H1 (cell line): ENCODE measurements around the gene SMTN. TPM values are rescaled to one million over a fixed set of nuclear protein-coding genes. Genes with fewer than 3 reads are reported as not detected.

Source experiments
- CTCF ChIA-PET: fragments of 300-600 bp; sonication (Branson Sonifier 250); formaldehyde crosslinking; loops from one replicate; lab custom pipeline; 2021; ENCODE audit not compliant: partially characterized antibody; lab: Charles Lee
- POLR2A ChIA-PET: fragments of 300-600 bp; sonication (Branson Sonifier 250); formaldehyde crosslinking; loops from one replicate; lab custom pipeline; 2021; ENCODE audit warnings: inconsistent platforms; ENCODE audit not compliant: partially characterized antibody; lab: Charles Lee
- DNase-seq, 2 experiments: peaks; one replicate each; pipeline versions ENCODE4 v3.0.0 to v3.0.0-alpha.2; 2010 to 2022; ENCODE audit warnings: low spot score in 2 of 2, low read depth in 1 of 2, mixed read lengths in 1 of 2
- FAIRE-seq: peaks from 2 replicates; lab custom pipeline; 2011; peaks lifted over from hg19 to GRCh38; lab: Jason Lieb, UNC
- H2AFZ ChIP-seq: 2 replicates; pipeline ENCODE4 v1.8.1; 2012; ENCODE audit warnings: low read length, inconsistent platforms
- H2AK5ac ChIP-seq: 2 replicates; pipeline ENCODE4 v1.6.1; 2013; ENCODE audit warnings: low read depth, low read length
- H2BK120ac ChIP-seq: replicated peaks from 2 replicates; pipeline ENCODE3; 2013; ENCODE audit warnings: low read depth, low read length, inconsistent platforms
- H2BK12ac ChIP-seq: 2 replicates; pipeline ENCODE4 v1.6.1; 2013; ENCODE audit warnings: low read depth, low read length
- H2BK15ac ChIP-seq: 2 replicates; pipeline ENCODE4 v1.6.1; 2013; ENCODE audit warnings: low read length
- H2BK20ac ChIP-seq: 2 replicates; pipeline ENCODE4 v1.6.1; 2013; ENCODE audit warnings: low read length
- H2BK5ac ChIP-seq: 2 replicates; pipeline ENCODE4 v1.6.1; 2013; ENCODE audit warnings: low read depth, low read length
- H3K14ac ChIP-seq: 2 replicates; pipeline ENCODE4 v1.6.1; 2013; ENCODE audit warnings: inconsistent platforms; ENCODE audit not compliant: insufficient read length
- H3K18ac ChIP-seq: 2 replicates; pipeline ENCODE4 v1.6.1; 2013; ENCODE audit warnings: low read length; ENCODE audit errors: extremely low read depth
- H3K23ac ChIP-seq: 2 replicates; pipeline ENCODE4 v1.6.1; 2013; ENCODE audit warnings: inconsistent platforms; ENCODE audit not compliant: insufficient read length
- H3K23me2 ChIP-seq: 2 replicates; pipeline ENCODE4 v1.6.1; 2013; ENCODE audit warnings: low read depth, low read length
- H3K27ac ChIP-seq: 2 replicates; pipeline ENCODE4 v1.6.1; 2011; ENCODE audit warnings: low read depth, low read length, inconsistent platforms
- H3K27me3 ChIP-seq, 4 experiments: replicated peaks in 1 of 4; 1 replicate in 1 of 4; 2 replicates in 3 of 4; pipeline versions ENCODE4 v1.6.1 to v1.8.1; 2011 to 2013; ENCODE audit warnings: low read length in 3 of 4, mild to moderate bottlenecking in 3 of 4, inconsistent platforms in 2 of 4, mixed read lengths in 2 of 4, moderate library complexity in 1 of 4; ENCODE audit not compliant: control insufficient read depth in 3 of 4, insufficient read depth in 3 of 4; ENCODE audit errors: extremely low read depth in 1 of 4
- H3K36me3 ChIP-seq, 4 experiments: 2 replicates each; pipeline versions ENCODE4 v1.6.1 to v1.8.1; 2011 to 2013; ENCODE audit warnings: mild to moderate bottlenecking in 4 of 4, low read length in 3 of 4, moderate library complexity in 2 of 4, control low read depth in 1 of 4, inconsistent platforms in 1 of 4; ENCODE audit not compliant: insufficient read depth in 4 of 4, control insufficient read depth in 2 of 4
- H3K4ac ChIP-seq: replicated peaks from 2 replicates; pipeline ENCODE3; 2013; ENCODE audit warnings: low read length, low read depth, mixed read lengths, inconsistent platforms; ENCODE audit not compliant: insufficient read length
- H3K4me1 ChIP-seq, 4 experiments: replicated peaks in 1 of 4; 1 replicate in 1 of 4; 2 replicates in 3 of 4; pipeline versions ENCODE4 v1.6.1 to v1.8.1; 2011 to 2013; ENCODE audit warnings: low read length in 3 of 4, inconsistent platforms in 2 of 4, mixed read lengths in 1 of 4; ENCODE audit not compliant: insufficient read depth in 4 of 4, control insufficient read depth in 3 of 4
- H3K4me2 ChIP-seq, 2 experiments: 2 replicates each; pipeline versions ENCODE4 v1.6.1 to v1.8.1; 2011 to 2013; ENCODE audit warnings: low read depth in 2 of 2, low read length in 2 of 2, control low read depth in 1 of 2, inconsistent platforms in 1 of 2, mild to moderate bottlenecking in 1 of 2; ENCODE audit not compliant: insufficient read depth in 1 of 2
- H3K4me3 ChIP-seq, 4 experiments: fragments of 200-600, 300-600 bp in 1 of 4; sonication (generic), shearing (Covaris generic), sonication (Bioruptor Twin) in 1 of 4; 2 replicates each; pipeline versions ENCODE4 v1.5.1 to v1.8.1; 2011 to 2016; ENCODE audit warnings: low read length in 4 of 4, low read depth in 3 of 4, control low read depth in 2 of 4, inconsistent platforms in 2 of 4, mild to moderate bottlenecking in 2 of 4, mixed read lengths in 1 of 4, moderate library complexity in 1 of 4; ENCODE audit not compliant: insufficient read depth in 2 of 4; ENCODE audit errors: extremely low read depth in 1 of 4
- H3K56ac ChIP-seq: replicated peaks from 2 replicates; pipeline ENCODE3; 2013; ENCODE audit warnings: low read depth, mild to moderate bottlenecking, mixed read lengths, low read length, inconsistent platforms; ENCODE audit not compliant: insufficient read length
- H3K79me1 ChIP-seq: 2 replicates; pipeline ENCODE4 v1.6.1; 2013; ENCODE audit warnings: low read depth, low read length, control low read depth
- H3K79me2 ChIP-seq, 2 experiments: 2 replicates each; pipeline versions ENCODE4 v1.6.1 to v1.8.1; 2012 to 2013; ENCODE audit warnings: low read length in 2 of 2, mild to moderate bottlenecking in 2 of 2, inconsistent platforms in 1 of 2; ENCODE audit not compliant: insufficient read depth in 2 of 2, control insufficient read depth in 1 of 2
- H3K9ac ChIP-seq, 4 experiments: replicated peaks in 1 of 4; 1 replicate in 1 of 4; 2 replicates in 3 of 4; pipeline versions ENCODE4 v1.6.1 to v1.8.1; 2011 to 2013; ENCODE audit warnings: low read depth in 3 of 4, low read length in 3 of 4, control low read depth in 2 of 4, mild to moderate bottlenecking in 2 of 4, moderate library complexity in 2 of 4, inconsistent platforms in 1 of 4; ENCODE audit errors: extremely low read depth in 1 of 4
- H3K9me3 ChIP-seq, 2 experiments: 2 replicates each; pipeline versions ENCODE4 v1.6.1 to v1.8.1; 2012 to 2013; ENCODE audit warnings: mild to moderate bottlenecking in 2 of 2, moderate library complexity in 2 of 2, control low read depth in 1 of 2, inconsistent platforms in 1 of 2, low read depth in 1 of 2, low read length in 1 of 2, mixed read lengths in 1 of 2; ENCODE audit not compliant: insufficient read depth in 2 of 2
- H4K20me1 ChIP-seq, 2 experiments: replicated peaks in 1 of 2; 2 replicates each; pipeline versions ENCODE3 to v1.8.1; 2011 to 2013; ENCODE audit warnings: inconsistent platforms in 2 of 2, low read length in 2 of 2, mild to moderate bottlenecking in 1 of 2; ENCODE audit not compliant: insufficient read depth in 2 of 2, control insufficient read depth in 1 of 2
- H4K5ac ChIP-seq: 2 replicates; pipeline ENCODE4 v1.6.1; 2013; ENCODE audit warnings: low read length, low read depth, mixed read lengths, inconsistent platforms; ENCODE audit not compliant: insufficient read length
- H4K8ac ChIP-seq: 2 replicates; pipeline ENCODE4 v1.8.0; 2013; ENCODE audit warnings: mild to moderate bottlenecking, moderate library complexity, low read length, inconsistent platforms; ENCODE audit not compliant: insufficient read depth; ENCODE audit errors: extremely low read depth
- H4K91ac ChIP-seq: replicated peaks from 2 replicates; pipeline ENCODE3; 2013; ENCODE audit warnings: low read length, mixed read lengths, inconsistent platforms; ENCODE audit not compliant: insufficient read length
- CEBPB ChIP-seq: IDR thresholded peaks from 2 replicates; pipeline ENCODE4 v1.6.1; 2012; ENCODE audit warnings: low read depth, low read length
- CREB1 ChIP-seq: IDR thresholded peaks from 2 replicates; pipeline ENCODE4 v1.6.1; 2012; ENCODE audit warnings: inconsistent platforms
- GTF2F1 ChIP-seq: IDR thresholded peaks from 2 replicates; pipeline ENCODE4 v1.6.1; 2012; ENCODE audit warnings: low read depth, low read length, improper control_type of control experiment, borderline replicate concordance
- JUND ChIP-seq: IDR thresholded peaks from 2 replicates; pipeline ENCODE4 v1.6.1; 2011; ENCODE audit warnings: mild to moderate bottlenecking, improper control_type of control experiment, low read length
- KDM5A ChIP-seq: fragments of 200-600 bp; IDR thresholded peaks from 2 replicates; pipeline ENCODE4 v1.7.1; 2012; ENCODE audit warnings: mild to moderate bottlenecking, low read length, inconsistent platforms, mixed read lengths
- SIN3A ChIP-seq, 2 experiments: IDR thresholded peaks in 1 of 2; conservative IDR thresholded peaks in 1 of 2; 2 replicates each; pipeline ENCODE4 v1.6.1; 2011 to 2012; ENCODE audit warnings: low read length in 2 of 2, improper control_type of control experiment in 1 of 2, low read depth in 1 of 2, mild to moderate bottlenecking in 1 of 2
- SP2 ChIP-seq: IDR thresholded peaks from 2 replicates; pipeline ENCODE4 v1.6.1; 2012; ENCODE audit warnings: mild to moderate bottlenecking, low read length, inconsistent platforms
- WGBS, 2 experiments: shearing (Covaris generic) in 1 of 2; methylation state at CpG; one replicate each; pipeline versions ENCODE4 v1.1.6 to v1.1.7; 2013 to 2015; ENCODE audit warnings: low lambda C conversion rate in 2 of 2, mixed read lengths in 2 of 2, inconsistent platforms in 1 of 2, low coverage in 1 of 2, missing lambda C conversion rate in 1 of 2; ENCODE audit not compliant: insufficient replicate concordance in 2 of 2, insufficient coverage in 1 of 2, insufficient read length in 1 of 2; ENCODE audit errors: extremely low coverage in 1 of 2, missing lambda C conversion rate in 1 of 2; 5-methylcytosine and 5-hydroxymethylcytosine counted together
- polyA plus RNA-seq, 7 experiments: library from polyadenylated mRNA; depleted of rRNA in 3 of 7; stranded (reverse) in 5 of 7; unstranded in 2 of 7; fragments of >200 nt in 5 of 7; fragments of 200-250 nt in 2 of 7; gene quantifications; 1 replicate in 5 of 7; 2 replicates in 1 of 7; 4 replicates in 1 of 7; pipeline versions ENCODE4 v1.2.1 to v1.2.3, GENCODE V29; 2011 to 2013; ENCODE audit warnings: missing spikeins in 2 of 7, mixed read lengths in 2 of 7
- total RNA-seq: library from RNA; stranded (reverse); fragmentation: NEBNext Ultra II Directional; extraction: Animal tissue kit (Norgen Biotek cat#: 25700); gene quantifications from 2 replicates; pipeline ENCODE4 v1.2.1, GENCODE V29; 2021
- TF ChIP-seq, protein P1 (sequence below): IDR thresholded peaks from 2 replicates; pipeline ENCODE4 v1.6.1; 2012; ENCODE audit warnings: inconsistent platforms
- TF ChIP-seq, protein P2 (sequence below): IDR thresholded peaks from 2 replicates; pipeline ENCODE4 v1.6.1; 2012; ENCODE audit warnings: low read length, inconsistent platforms

Gene SMTN
- total and polyA plus RNA-seq, 2 of the 8 experiments (the other 6 are each of a cell fraction or from before 2014, with no cell fraction given): 12.3 to 20.8 TPM

DNA sequence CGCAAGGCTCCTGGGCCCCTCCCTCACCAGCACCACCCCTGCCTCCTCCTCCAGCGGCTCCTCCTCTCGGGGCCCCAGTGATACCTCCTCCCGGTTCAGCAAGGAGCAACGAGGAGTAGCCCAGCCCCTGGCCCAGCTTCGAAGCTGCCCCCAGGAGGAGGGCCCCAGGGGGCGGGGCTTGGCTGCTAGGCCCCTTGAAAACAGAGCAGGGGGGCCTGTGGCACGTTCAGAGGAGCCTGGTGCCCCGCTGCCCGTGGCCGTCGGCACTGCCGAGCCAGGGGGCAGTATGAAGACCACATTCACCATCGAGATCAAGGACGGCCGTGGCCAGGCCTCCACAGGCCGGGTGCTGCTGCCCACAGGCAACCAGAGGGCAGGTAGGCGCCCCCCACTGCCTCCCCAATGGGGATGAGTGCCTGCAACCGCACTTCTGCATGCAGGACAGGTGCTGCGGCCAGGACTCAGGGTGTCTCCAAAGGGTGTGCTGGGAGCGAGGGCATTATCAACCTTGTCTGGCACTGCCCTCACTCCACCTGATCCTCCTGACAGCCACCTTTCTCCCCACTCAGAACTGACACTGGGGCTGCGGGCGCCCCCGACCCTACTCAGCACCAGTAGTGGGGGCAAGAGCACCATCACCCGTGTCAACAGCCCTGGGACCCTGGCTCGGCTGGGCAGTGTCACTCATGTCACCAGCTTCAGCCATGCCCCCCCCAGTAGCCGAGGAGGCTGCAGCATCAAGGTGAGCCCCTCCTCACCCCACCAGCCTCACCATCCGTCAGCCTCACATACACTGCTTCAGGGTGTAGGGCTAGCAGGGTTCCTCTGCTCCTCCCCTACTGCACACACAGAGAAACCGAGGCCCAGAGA, 10.2 kb downstream of the SMTN start:
- Histone ChIP-seq H3K9me3 (no peaks in the 10 kb centered on the region), H3K36me3 (no peaks in the 10 kb centered on the region), H3K4me2 (no peak overlapping the region), H2BK12ac (no peak overlapping the region), H4K5ac (no peak overlapping the region), H3K79me1 (no peaks in the 10 kb centered on the region), H3K4me1 (peaks cover 0 to 8% (median 3%) of the 10 kb centered on the region in 4 experiments; a peak in 5 of 7 replicates), H3K18ac (no peak overlapping the region), H2BK20ac (no peak overlapping the region), H3K27ac (no peak overlapping the region), H3K4ac (no peak overlapping the region), H4K8ac (no peak overlapping the region; the same call in 1 of the 2 replicates), H3K4me3 (no peak overlapping the region; a peak in 1 of 8 replicates), H2BK5ac (no peak overlapping the region), H2BK15ac (no peak overlapping the region), H3K23me2 (no peaks in the 10 kb centered on the region), H3K56ac (no peak overlapping the region), H2BK120ac (no peak overlapping the region), H3K14ac (no peak overlapping the region), H4K91ac (no peak overlapping the region), H3K27me3 (no peaks in the 10 kb centered on the region), H3K79me2 (no peaks in the 10 kb centered on the region), H2AK5ac (no peak overlapping the region), H4K20me1 (no peaks in the 10 kb centered on the region), H2AFZ (no peak overlapping the region), H3K23ac (no peak overlapping the region), H3K9ac (no peak overlapping the region)
- WGBS, 2 experiments: 77% methylated on average over 28 of the region's 29 CpGs; no CpG with 5 or more reads in 1 of the 2 experiments
- CTCF ChIA-PET: interaction anchor here (0.6 to 16.8 kb wide), 7 partner anchors 6 to 436 kb away, joined by 3 to 207 read pairs (median 25); partner anchors contain the start of genes PLA2G3, SELENOM and SMTN
- FAIRE-seq (no peak), DNase-seq (peak in 1 of 2 experiments; percentile 54)
- TF ChIP-seq SIN3A (conservative IDR thresholded peaks at IDR 0.05 in 1 of 2, IDR thresholded peaks at IDR 0.05 in 1 of 2; ENCODE audit: low read depth in 1 of 2, low read length in 2 of 2) (no peak), CEBPB (no peak), GTF2F1 (no peak), CREB1 (no peak), SP2 (no peak), KDM5A (no peak), JUND (no peak)
- TF ChIP-seq, protein P1, sequence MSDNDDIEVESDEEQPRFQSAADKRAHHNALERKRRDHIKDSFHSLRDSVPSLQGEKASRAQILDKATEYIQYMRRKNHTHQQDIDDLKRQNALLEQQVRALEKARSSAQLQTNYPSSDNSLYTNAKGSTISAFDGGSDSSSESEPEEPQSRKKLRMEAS: no peak
- TF ChIP-seq, protein P2, sequence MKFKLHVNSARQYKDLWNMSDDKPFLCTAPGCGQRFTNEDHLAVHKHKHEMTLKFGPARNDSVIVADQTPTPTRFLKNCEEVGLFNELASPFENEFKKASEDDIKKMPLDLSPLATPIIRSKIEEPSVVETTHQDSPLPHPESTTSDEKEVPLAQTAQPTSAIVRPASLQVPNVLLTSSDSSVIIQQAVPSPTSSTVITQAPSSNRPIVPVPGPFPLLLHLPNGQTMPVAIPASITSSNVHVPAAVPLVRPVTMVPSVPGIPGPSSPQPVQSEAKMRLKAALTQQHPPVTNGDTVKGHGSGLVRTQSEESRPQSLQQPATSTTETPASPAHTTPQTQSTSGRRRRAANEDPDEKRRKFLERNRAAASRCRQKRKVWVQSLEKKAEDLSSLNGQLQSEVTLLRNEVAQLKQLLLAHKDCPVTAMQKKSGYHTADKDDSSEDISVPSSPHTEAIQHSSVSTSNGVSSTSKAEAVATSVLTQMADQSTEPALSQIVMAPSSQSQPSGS: no peak
- POLR2A ChIA-PET: interaction anchor here (0.9 to 3.1 kb wide), 4 partner anchors 10 to 123 kb away, joined by 3 to 18 read pairs (median 6); partner anchors contain the start of genes MORC2, SMTN and TUG1
